K562 (cell line): Measurements from ENCODE around the gene ANKRD7. TPM values are rescaled to one million over a fixed set of nuclear protein-coding genes. Genes with fewer than 3 reads are reported as not detected.

Experiments
- ATAC-seq: fragments of 200-7000 bp; cut with Tn5 transposase; 3 replicates; pipeline ENCODE4 v1.9.1; 2020; ENCODE audit warnings: moderate library complexity
- BruUV-seq: library from RNA; stranded (reverse); fragments of 400-500 nt; replicated peaks from 2 replicates; lab custom pipeline; 2021; lab: Mats Ljungman, UMichigan
- CTCF ChIA-PET: fragments of 300-600 bp; formaldehyde crosslinking; extraction: SDS; loops from one replicate; lab custom pipeline; 2021; ENCODE audit warnings: low intra/inter-chr PET ratio; lab: Yijun Ruan, JAX
- POLR2A ChIA-PET: fragments of 300-600, 350-650 bp; sonication (Branson Sonifier 250); formaldehyde crosslinking; extraction: SDS; loops from one replicate; lab custom pipeline; 2021; ENCODE audit warnings: antibody characterized with exemption, inconsistent platforms; lab: Yijun Ruan, JAX
- DNase-seq, 4 experiments: peaks; one replicate each; pipeline versions ENCODE4 v3.0.0 to v3.0.0-alpha.2; 2011 to 2018; ENCODE audit warnings: low spot score in 3 of 4, mixed read lengths in 3 of 4; ENCODE audit errors: extremely low read depth in 1 of 4
- FAIRE-seq: peaks from 2 replicates; lab custom pipeline; 2011; peaks lifted over from hg19 to GRCh38; lab: Jason Lieb, UNC
- H2AFZ ChIP-seq: 2 replicates; pipeline ENCODE4 v1.6.0; 2011; ENCODE audit warnings: low read depth, low read length, control low read depth, inconsistent platforms
- H3K27ac ChIP-seq: fragments of 200-600 bp; 3 replicates; pipeline ENCODE4 v1.8.0; 2011; ENCODE audit warnings: low read depth, mild to moderate bottlenecking, control low read depth, inconsistent platforms, low read length, moderate library complexity, mixed read lengths; ENCODE audit errors: extremely low read depth
- H3K27me3 ChIP-seq, 2 experiments: fragments of 300-600 bp in 1 of 2; 2 replicates in 1 of 2; 3 replicates in 1 of 2; pipeline versions ENCODE4 v1.6.0 to v1.8.0; 2011; ENCODE audit warnings: inconsistent platforms in 2 of 2, low read length in 2 of 2, mild to moderate bottlenecking in 1 of 2, mixed read lengths in 1 of 2, moderate library complexity in 1 of 2; ENCODE audit not compliant: control insufficient read depth in 2 of 2, insufficient read depth in 2 of 2
- H3K36me3 ChIP-seq: fragments of 300-600 bp; 3 replicates; pipeline ENCODE4 v1.8.0; 2011; ENCODE audit warnings: mild to moderate bottlenecking, low read length, inconsistent platforms; ENCODE audit not compliant: control insufficient read depth, insufficient read depth
- H3K4me1 ChIP-seq, 2 experiments: fragments of 200-600 bp in 1 of 2; replicated peaks in 1 of 2; 2 replicates in 1 of 2; 3 replicates in 1 of 2; pipeline versions ENCODE4 v1.5.1 to v1.8.0; 2011; ENCODE audit warnings: inconsistent platforms in 2 of 2, low read length in 2 of 2, mild to moderate bottlenecking in 1 of 2, mixed read lengths in 1 of 2, moderate library complexity in 1 of 2; ENCODE audit not compliant: control insufficient read depth in 2 of 2, insufficient read depth in 2 of 2
- H3K4me2 ChIP-seq: 2 replicates; pipeline ENCODE4 v1.6.1; 2011; ENCODE audit warnings: low read length, control low read depth, inconsistent platforms, mixed read lengths; ENCODE audit not compliant: insufficient read depth
- H3K4me3 ChIP-seq: fragments of 200-600 bp; sonication (generic), shearing (Covaris generic); 2 replicates; pipeline ENCODE4 v1.5.1; 2016; ENCODE audit warnings: control low read depth, inconsistent platforms
- H3K79me2 ChIP-seq: fragments of 200-600 bp; 3 replicates; pipeline ENCODE4 v1.8.0; 2011; ENCODE audit warnings: low read length, inconsistent platforms; ENCODE audit not compliant: control insufficient read depth, insufficient read depth
- H3K9ac ChIP-seq, 2 experiments: 2 replicates each; pipeline versions ENCODE4 v1.6.0 to v1.6.1; 2011; ENCODE audit warnings: low read depth in 2 of 2, low read length in 2 of 2, control low read depth in 1 of 2, inconsistent platforms in 1 of 2, mild to moderate bottlenecking in 1 of 2, mixed read lengths in 1 of 2; ENCODE audit not compliant: insufficient read depth in 1 of 2
- H3K9me1 ChIP-seq: one replicate; pipeline ENCODE4 v1.6.0; 2011; ENCODE audit warnings: inconsistent platforms, mild to moderate bottlenecking, low read length, moderate library complexity; ENCODE audit not compliant: control insufficient read depth, insufficient read depth
- H3K9me3 ChIP-seq: replicated peaks from 2 replicates; pipeline ENCODE4 v1.5.1; 2011; ENCODE audit warnings: low read depth, low read length, inconsistent platforms; ENCODE audit not compliant: control insufficient read depth, insufficient read depth
- H4K20me1 ChIP-seq: replicated peaks from 2 replicates; pipeline ENCODE4 v1.6.1; 2011; ENCODE audit warnings: low read length, inconsistent platforms, mixed read lengths; ENCODE audit not compliant: control insufficient read depth, insufficient read depth
- CBFA2T3 ChIP-seq: fragments of 450-650 bp; IDR thresholded peaks from 2 replicates; pipeline ENCODE4 v1.6.1; 2017
- DPF2 ChIP-seq: fragments of 450-650 bp; IDR thresholded peaks from 2 replicates; pipeline ENCODE4 v1.6.1; 2016
- EHMT2 ChIP-seq: fragments of 450-650 bp; IDR thresholded peaks from 2 replicates; pipeline ENCODE4 v1.6.1; 2018; ENCODE audit warnings: antibody characterized with exemption
- ETS2 ChIP-seq: IDR thresholded peaks from 2 replicates; pipeline ENCODE4 v1.6.1; 2016; ENCODE audit warnings: borderline replicate concordance, missing genetic modification characterization, mild to moderate bottlenecking, moderate library complexity, missing compliant biosample characterization; ENCODE audit not compliant: poor library complexity, severe bottlenecking
- GATA2 ChIP-seq: sonication (generic); formaldehyde crosslinking; IDR thresholded peaks from 2 replicates; pipeline ENCODE4 v1.4.0; 2020; ENCODE audit warnings: mild to moderate bottlenecking, missing genetic modification reagents
- HMG20A ChIP-seq: fragments of 450-650 bp; formaldehyde crosslinking; conservative IDR thresholded peaks from 2 replicates; pipeline ENCODE4 v1.4.0; 2020; ENCODE audit warnings: mild to moderate bottlenecking, mixed read lengths
- JUNB ChIP-seq: fragments of 450-650 bp; formaldehyde crosslinking; conservative IDR thresholded peaks from 2 replicates; pipeline ENCODE4 v1.4.0; 2020; ENCODE audit warnings: mild to moderate bottlenecking
- LEF1 ChIP-seq: fragments of 450-650 bp; IDR thresholded peaks from 2 replicates; pipeline ENCODE4 v1.6.1; 2016; ENCODE audit warnings: mild to moderate bottlenecking
- NFIC ChIP-seq: fragments of 450-650 bp; IDR thresholded peaks from 2 replicates; pipeline ENCODE4 v1.6.1; 2017; ENCODE audit warnings: mild to moderate bottlenecking, inconsistent platforms
- PTBP1 ChIP-seq: fragments of 200-400 bp; formaldehyde crosslinking; IDR thresholded peaks from 2 replicates; pipeline ENCODE4 v1.6.1; 2017; ENCODE audit warnings: low read depth, low read length
- SP2 ChIP-seq: IDR thresholded peaks from 2 replicates; pipeline ENCODE4 v1.6.1; 2011; ENCODE audit warnings: mild to moderate bottlenecking, low read depth, low read length, moderate library complexity; ENCODE audit not compliant: poor library complexity, severe bottlenecking; ENCODE audit errors: extremely low read depth
- SPI1 ChIP-seq: IDR thresholded peaks from 2 replicates; pipeline ENCODE4 v1.6.1; 2011; ENCODE audit warnings: low read depth, low read length, control low read depth, borderline replicate concordance
- TCF7 ChIP-seq: sonication (generic); IDR thresholded peaks from 2 replicates; pipeline ENCODE4 v1.6.1; 2016; ENCODE audit warnings: antibody characterized with exemption, borderline replicate concordance
- TEAD4 ChIP-seq, 2 experiments: sonication (generic) in 1 of 2; formaldehyde crosslinking in 1 of 2; IDR thresholded peaks; 2 replicates each; pipeline versions ENCODE4 v1.6.1 to v1.8.0; 2012 to 2022; ENCODE audit warnings: borderline replicate concordance in 1 of 2, inconsistent platforms in 1 of 2, low read length in 1 of 2, mild to moderate bottlenecking in 1 of 2, missing genetic modification reagents in 1 of 2
- WGBS: fragments of 100-300 bp; shearing (Covaris generic); methylation state at CpG from one replicate; pipeline ENCODE4 v1.1.6; 2016; ENCODE audit warnings: low coverage, mixed read lengths; ENCODE audit not compliant: insufficient coverage; ENCODE audit errors: missing lambda C conversion rate; 5-methylcytosine and 5-hydroxymethylcytosine counted together
- in situ Hi-C: fragments of 300-500 bp; cut with MboI; formaldehyde crosslinking; loops from 4 replicates; pipeline ENCODE4 v1.15.0; 2018; ENCODE audit warnings: inconsistent platforms, mixed read lengths
- intact Hi-C: fragments of 100-400 bp; cut with micrococcal nuclease; formaldehyde crosslinking; loops from 2 replicates; pipeline ENCODE4 v1.14.2; 2022
- polyA plus RNA-seq, 8 experiments: library from polyadenylated mRNA; depleted of rRNA in 4 of 8; stranded (reverse) in 5 of 8; unstranded in 3 of 8; fragments of >200 nt; fragmentation: Nextera tagmentation in 2 of 8; fragmentation: Illumina TruSeq in 1 of 8; extraction: Ambion mirVana in 2 of 8; extraction: Trizol in 1 of 8; gene quantifications; 2 replicates each; pipeline versions ENCODE4 v1.2.1 to v1.2.3, GENCODE V29; 2011 to 2014; ENCODE audit warnings: inconsistent platforms in 1 of 8, missing spikeins in 1 of 8
- total RNA-seq, 7 experiments: library from RNA; depleted of rRNA in 6 of 7; stranded (reverse); fragments of >200 nt in 6 of 7; fragmentation: Illumina TruSeq in 2 of 7; extraction: Trizol in 2 of 7; gene quantifications; 2 replicates each; pipeline versions ENCODE4 v1.2.1 to v1.2.3, GENCODE V29; 2011 to 2021; ENCODE audit warnings: low replicate concordance in 1 of 7
- TF ChIP-seq, protein P1 (sequence below), 2 experiments: IDR thresholded peaks in 1 of 2; conservative IDR thresholded peaks in 1 of 2; 2 replicates each; pipeline ENCODE4 v1.6.1; 2016; ENCODE audit warnings: low read depth in 2 of 2, mild to moderate bottlenecking in 1 of 2, missing compliant biosample characterization in 1 of 2, missing genetic modification characterization in 1 of 2, moderate library complexity in 1 of 2

Gene ANKRD7
- total and polyA plus RNA-seq, 9 of the 15 experiments (the other 6 are each of a cell fraction or from before 2014, with no cell fraction given) = 0.33 TPM; not detected in 8

DNA sequence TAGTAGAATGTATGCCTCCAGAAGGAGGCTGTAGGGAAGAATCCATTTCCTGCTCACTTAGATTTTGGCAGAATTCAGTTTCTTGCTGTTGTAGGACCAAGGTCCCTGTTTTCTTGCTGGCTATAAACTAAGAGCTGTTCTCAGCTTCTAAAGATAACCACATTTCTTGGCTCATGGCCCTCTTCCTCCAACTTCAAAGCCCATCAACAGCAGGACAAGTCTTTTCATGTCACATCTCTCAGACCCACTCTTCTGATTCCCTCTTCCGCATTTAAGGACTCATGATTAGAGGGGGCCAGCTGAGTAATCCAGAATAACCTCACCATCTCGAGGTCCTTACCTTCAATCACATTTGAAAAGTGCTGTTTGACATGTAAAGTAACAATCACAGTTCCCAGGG lies 48.8 kb upstream of the ANKRD7 start:
- Histone ChIP-seq H3K27ac (no peak overlapping the region), H3K36me3 (no peaks in the 10 kb centered on the region), H3K79me2 (no peaks in the 10 kb centered on the region), H2AFZ (no peak overlapping the region), H3K9me1 (no peaks in the 10 kb centered on the region), H3K4me1 (no peaks in the 10 kb centered on the region; a peak in 2 of 5 replicates), H3K4me2 (no peak overlapping the region), H3K4me3 (no peak overlapping the region), H3K9ac (no peak overlapping the region), H3K27me3 (peaks cover 0 to 4% of the 10 kb centered on the region in 2 experiments; a peak in 1 of 5 replicates), H4K20me1 (no peaks in the 10 kb centered on the region), H3K9me3 (no peaks in the 10 kb centered on the region)
- POLR2A ChIA-PET = no interaction called here
- BruUV-seq = no TSS peak
- in situ Hi-C loops = loop anchor here (25.0 kb wide), 1 partner anchor 1213 kb away; the partner anchor contains the start of gene ST7
- CTCF ChIA-PET = no interaction called here
- TF ChIP-seq HMG20A = no peak
- TF ChIP-seq SPI1 = 0 out of 2 replicates have a peak, but pooled peaks have one; percentile 40
- TF ChIP-seq DPF2 = no peak
- peak; percentile 53 for TF ChIP-seq NFIC
- TF ChIP-seq PTBP1 = no peak
- TF ChIP-seq SP2 = no peak
- no peak for TF ChIP-seq EHMT2
- peak; percentile 28; the same call in 1 of the 2 replicates for TF ChIP-seq GATA2
- no peak for TF ChIP-seq ETS2 (tag)
- peak; percentile 74; the same call in 1 of the 2 replicates for TF ChIP-seq LEF1
- 0 out of 2 replicates have a peak, but pooled peaks have one; percentile 10 for TF ChIP-seq TEAD4 (IDR thresholded peaks at IDR 0.05; ENCODE audit: low read length)
- TF ChIP-seq TEAD4 (CRISPR knock-in tag; IDR thresholded peaks at IDR 0.05; ENCODE audit: borderline replicate concordance) = no peak
- peak; percentile 52; the same call in 1 of the 2 replicates for TF ChIP-seq TCF7
- no peak for TF ChIP-seq JUNB (CRISPR knock-in tag)
- TF ChIP-seq, protein P1, sequence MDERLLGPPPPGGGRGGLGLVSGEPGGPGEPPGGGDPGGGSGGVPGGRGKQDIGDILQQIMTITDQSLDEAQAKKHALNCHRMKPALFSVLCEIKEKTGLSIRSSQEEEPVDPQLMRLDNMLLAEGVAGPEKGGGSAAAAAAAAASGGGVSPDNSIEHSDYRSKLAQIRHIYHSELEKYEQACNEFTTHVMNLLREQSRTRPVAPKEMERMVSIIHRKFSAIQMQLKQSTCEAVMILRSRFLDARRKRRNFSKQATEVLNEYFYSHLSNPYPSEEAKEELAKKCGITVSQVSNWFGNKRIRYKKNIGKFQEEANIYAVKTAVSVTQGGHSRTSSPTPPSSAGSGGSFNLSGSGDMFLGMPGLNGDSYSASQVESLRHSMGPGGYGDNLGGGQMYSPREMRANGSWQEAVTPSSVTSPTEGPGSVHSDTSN (CRISPR knock-in tag; IDR thresholded peaks at IDR 0.05; ENCODE audit: low read depth) = no peak
- TF ChIP-seq, protein P1 (tag; conservative IDR thresholded peaks at IDR 0.05; ENCODE audit: low read depth) = peak; percentile 30; the same call in 1 of the 2 replicates
- peak; percentile 53 for TF ChIP-seq CBFA2T3
- peak; percentile 13; the same call in 1 of the 3 replicates for ATAC-seq
- 12% methylated on average over 2 of the region's 2 CpGs for WGBS
- intact Hi-C loops = no loop called here
- DNase-seq = peak in 1 of 4 experiments; percentile 41
- FAIRE-seq = no peak
